ENCODE measurements around the gene TRIM46. TPM values are rescaled to one million over a fixed set of nuclear protein-coding genes. Genes with fewer than 3 reads are reported as not detected.
"Not testable (repeated sequence)": the region's sequence is repeated elsewhere in the genome, so short reads cannot be mapped to it uniquely, and the experiment has no call there.

Gene TRIM46
- total RNA-seq, 6 donors from 2014 or later = 0.30 to 0.64 (median 0.57) TPM; not detected in 3

DNA sequence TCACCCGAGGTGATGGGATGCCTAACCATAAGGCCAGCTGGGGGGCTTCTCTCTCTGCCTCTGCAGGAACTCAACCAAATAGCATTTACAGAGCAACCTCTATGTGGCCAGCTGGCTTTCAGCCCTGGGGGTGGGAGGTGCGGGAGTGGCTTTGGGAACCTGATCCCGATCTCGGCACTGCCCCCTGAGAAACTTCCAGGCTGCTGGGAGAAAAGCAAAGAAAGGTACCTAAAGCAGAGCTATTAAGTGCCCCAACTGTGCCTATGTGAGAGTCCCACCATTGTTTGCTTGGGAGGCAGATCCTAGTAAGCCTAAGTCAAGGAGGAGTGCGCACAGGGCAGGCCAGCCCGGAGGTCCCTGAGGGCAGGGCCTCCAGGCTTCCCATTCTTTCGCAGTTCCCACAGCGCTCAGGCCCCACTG, 7.6 kb upstream of the TRIM46 start:
- ATAC-seq (ENCODE audit: low FRiP score in 2 of 2) (peak in 1 of 2 donors; percentile 2), DNase-seq (no peak)
- peaks cover 0 to 25% (median 14%) of the 10 kb centered on the region in 4 donors for H3K36me3 ChIP-seq
- H3K27ac ChIP-seq = peak overlapping the region; percentile 43 to 87 (median 66)
- TF ChIP-seq, protein P1, sequence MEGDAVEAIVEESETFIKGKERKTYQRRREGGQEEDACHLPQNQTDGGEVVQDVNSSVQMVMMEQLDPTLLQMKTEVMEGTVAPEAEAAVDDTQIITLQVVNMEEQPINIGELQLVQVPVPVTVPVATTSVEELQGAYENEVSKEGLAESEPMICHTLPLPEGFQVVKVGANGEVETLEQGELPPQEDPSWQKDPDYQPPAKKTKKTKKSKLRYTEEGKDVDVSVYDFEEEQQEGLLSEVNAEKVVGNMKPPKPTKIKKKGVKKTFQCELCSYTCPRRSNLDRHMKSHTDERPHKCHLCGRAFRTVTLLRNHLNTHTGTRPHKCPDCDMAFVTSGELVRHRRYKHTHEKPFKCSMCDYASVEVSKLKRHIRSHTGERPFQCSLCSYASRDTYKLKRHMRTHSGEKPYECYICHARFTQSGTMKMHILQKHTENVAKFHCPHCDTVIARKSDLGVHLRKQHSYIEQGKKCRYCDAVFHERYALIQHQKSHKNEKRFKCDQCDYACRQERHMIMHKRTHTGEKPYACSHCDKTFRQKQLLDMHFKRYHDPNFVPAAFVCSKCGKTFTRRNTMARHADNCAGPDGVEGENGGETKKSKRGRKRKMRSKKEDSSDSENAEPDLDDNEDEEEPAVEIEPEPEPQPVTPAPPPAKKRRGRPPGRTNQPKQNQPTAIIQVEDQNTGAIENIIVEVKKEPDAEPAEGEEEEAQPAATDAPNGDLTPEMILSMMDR (IDR thresholded peaks at IDR 0.05) = no peak
- 56 to 62% methylated on average over 6 to 8 of the region's 8 CpGs for WGBS, 2 donors
- no peak overlapping the region for H3K4me3 ChIP-seq
- H3K27me3 ChIP-seq = no peaks in the 10 kb centered on the region
- no peaks in the 10 kb centered on the region for H3K9me3 ChIP-seq
- peaks cover 18 to 26% (median 21%) of the 10 kb centered on the region in 4 donors for H3K4me1 ChIP-seq

DNA sequence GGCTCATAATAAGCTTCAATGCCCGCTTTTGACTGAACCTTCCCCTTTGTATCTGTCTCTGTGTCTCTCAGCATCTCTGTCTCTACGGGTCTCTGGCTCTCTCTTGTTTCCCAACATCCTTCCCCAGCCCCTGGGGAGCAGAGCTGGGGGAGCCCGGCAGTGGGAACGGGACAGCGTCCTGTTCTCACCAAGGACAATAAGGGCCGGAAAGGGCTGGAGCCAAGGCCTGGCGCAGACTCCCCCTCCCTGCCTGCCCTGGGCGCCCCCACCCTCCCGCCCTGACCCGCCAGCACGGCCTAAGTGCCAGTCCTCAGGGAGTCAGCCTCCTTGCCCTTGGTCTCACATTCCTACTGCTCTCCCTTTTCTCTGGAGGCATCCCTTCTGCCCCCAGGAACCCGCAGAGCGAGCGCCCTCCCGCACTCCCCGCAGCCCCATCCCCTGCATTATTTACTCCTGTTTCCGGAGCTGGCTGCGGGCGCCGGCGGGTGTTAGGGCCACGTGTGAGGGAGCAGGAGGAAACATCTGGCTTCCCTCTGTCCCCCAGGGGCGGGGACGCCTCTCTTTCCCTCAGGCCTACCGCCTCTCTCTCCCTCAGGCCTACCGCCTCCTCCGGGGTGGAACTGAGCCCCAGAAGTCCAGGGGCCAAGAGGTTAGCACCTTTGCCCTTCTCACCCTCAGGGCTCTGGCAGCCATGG, 7.0 kb upstream of the TRIM46 start:
- H3K4me3 ChIP-seq = peak overlapping the region in 1 of 4 donors; percentile 19
- H3K27ac ChIP-seq = peak overlapping the region; percentile 43 to 87 (median 66)
- peak; percentile 48 to 64 for ATAC-seq (ENCODE audit: low FRiP score in 2 of 2)
- TF ChIP-seq EP300 (IDR thresholded peaks at IDR 0.05) = no peak
- TF ChIP-seq, protein P1 (IDR thresholded peaks at IDR 0.05) = no peak
- peak; percentile 27 to 60 for TF ChIP-seq POLR2AphosphoS5 (IDR thresholded peaks at IDR 0.05)
- no peak for TF ChIP-seq POLR2A (IDR thresholded peaks at IDR 0.05)
- peaks cover 18 to 26% (median 21%) of the 10 kb centered on the region in 4 donors for H3K4me1 ChIP-seq
- peaks cover 0 to 25% (median 14%) of the 10 kb centered on the region in 4 donors for H3K36me3 ChIP-seq
- H3K9me3 ChIP-seq = no peaks in the 10 kb centered on the region
- DNase-seq = peak in 1 of 2 donors; percentile 86
- WGBS, 2 donors = 19 to 22% methylated on average over 22 to 24 of the region's 27 CpGs
- H3K27me3 ChIP-seq = no peaks in the 10 kb centered on the region

DNA sequence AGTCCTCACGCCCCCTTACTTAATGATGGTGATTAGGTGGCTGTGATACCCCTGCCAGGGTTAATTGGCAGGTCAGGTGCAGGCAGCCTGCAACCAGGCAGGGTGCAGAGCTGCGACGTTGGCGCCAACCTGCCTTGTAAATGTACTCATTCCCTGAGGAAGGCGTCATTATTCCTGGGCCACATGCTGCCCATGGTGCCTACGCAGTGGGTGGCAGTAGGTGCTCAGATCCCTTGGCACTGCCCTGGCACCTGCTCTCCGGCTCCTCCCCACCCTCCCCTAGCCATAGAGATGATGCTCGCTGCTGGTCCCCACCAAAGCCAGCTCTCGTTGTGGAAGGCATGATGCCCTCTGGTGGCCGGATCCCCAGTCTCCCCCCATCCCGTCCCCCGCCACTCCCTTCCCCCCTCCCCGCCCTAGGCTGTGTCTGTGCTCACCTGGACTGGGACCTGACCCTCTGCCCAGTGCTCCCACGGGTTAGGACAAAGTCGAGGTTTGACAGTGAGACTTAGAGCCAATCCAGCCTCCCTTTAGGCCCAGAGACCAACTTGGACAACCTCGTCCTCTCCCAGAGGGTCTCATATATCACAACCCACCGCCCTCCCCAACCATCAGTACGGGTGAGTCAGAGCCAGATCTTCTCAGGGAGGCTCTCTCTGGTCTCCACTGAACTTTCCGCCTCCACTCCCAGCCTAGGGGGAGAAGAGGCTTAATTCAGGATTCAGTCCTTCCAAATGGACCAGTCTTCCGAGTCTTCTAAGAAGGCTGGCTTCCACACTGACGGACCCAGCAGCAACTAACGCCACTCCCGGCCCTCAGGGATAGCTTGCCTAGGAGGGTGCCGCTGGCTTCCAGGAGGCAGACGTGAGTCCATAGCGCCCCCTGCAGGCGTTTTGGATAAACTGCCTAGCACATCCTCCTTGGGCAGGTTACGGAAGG, 6.2 kb upstream of the TRIM46 start:
- ATAC-seq (ENCODE audit: low FRiP score in 2 of 2) = peak; percentile 89 to 91
- TF ChIP-seq, protein P1 (IDR thresholded peaks at IDR 0.05) = peak; percentile 86 to 94 (median 90)
- TF ChIP-seq POLR2AphosphoS5 (IDR thresholded peaks at IDR 0.05) = no peak
- H3K27me3 ChIP-seq = no peaks in the 10 kb centered on the region
- peak; percentile 50 to 93 for DNase-seq
- H3K4me3 ChIP-seq = peak overlapping the region in 2 of 4 donors; percentile 12 to 19
- WGBS, 2 donors = 7% methylated on average over 9 to 25 of the region's 28 CpGs
- no peaks in the 10 kb centered on the region for H3K9me3 ChIP-seq
- peaks cover 0 to 25% (median 14%) of the 10 kb centered on the region in 4 donors for H3K36me3 ChIP-seq
- H3K4me1 ChIP-seq = peaks cover 24 to 32% (median 26%) of the 10 kb centered on the region in 4 donors
- H3K27ac ChIP-seq = peak overlapping the region; percentile 43 to 87 (median 66)

DNA sequence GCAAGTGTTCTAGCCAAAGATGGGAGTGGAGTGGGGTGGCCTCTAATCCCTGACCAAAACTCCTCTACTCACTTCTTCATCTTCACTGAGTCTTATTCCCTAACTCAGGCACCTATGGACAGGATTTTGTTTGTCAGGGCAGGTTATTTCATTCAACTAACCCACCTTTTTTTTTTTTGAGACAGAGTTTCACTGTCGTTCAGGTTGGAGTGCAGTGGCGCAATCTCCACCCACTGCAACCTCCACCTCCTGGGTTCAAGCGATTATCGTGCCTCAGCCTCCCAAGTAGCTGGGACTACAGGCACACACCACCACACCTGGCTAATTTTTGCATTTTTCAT, 5.6 kb upstream of the TRIM46 start:
- DNase-seq; H3K9me3 ChIP-seq; H3K4me3 ChIP-seq; ATAC-seq (ENCODE audit: low FRiP score in 2 of 2); H3K27ac ChIP-seq; H3K27me3 ChIP-seq: not testable (repeated sequence)
- H3K4me1 ChIP-seq = peaks cover 27 to 32% (median 29%) of the 10 kb centered on the region in 4 donors
- peaks cover 0 to 25% (median 14%) of the 10 kb centered on the region in 4 donors for H3K36me3 ChIP-seq
- WGBS, 2 donors = 34 to 47% methylated on average over 4 of the region's 4 CpGs

DNA sequence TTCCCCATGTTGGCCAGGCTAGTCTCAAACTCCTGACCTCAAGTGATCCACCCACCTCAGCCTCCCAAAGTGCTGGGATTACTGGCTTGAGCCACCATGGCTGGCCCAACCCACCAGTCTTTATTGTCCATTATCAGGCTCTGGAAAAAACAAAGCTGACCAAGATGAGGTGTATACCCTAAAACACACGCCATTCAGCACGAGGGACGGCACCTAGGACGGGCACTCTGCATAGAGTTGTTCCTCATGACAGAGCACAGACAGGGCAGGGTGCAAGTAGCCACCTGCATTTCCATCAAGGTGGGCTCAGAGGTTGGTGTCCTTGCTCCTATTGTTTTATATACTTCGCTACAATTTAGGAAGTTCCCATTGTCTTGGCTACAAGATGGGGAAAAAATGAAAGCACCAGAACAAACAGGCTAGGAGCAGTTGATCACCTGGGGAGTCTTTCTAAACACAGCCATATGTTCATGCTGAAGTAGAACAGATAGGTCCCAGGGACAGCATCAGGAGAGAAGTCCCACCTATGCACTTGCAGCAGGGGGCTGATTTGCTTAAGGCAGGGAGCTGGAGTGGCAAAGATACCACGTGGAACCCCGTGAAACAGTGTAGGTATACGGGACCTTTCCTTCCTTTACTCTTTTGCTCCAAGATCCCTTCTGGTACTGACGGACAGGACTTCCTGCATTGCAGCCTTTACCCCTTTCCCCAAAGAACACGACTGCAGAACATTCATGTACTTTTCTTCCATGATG, 5.0 kb upstream of the TRIM46 start:
- Histone ChIP-seq H3K9me3 (no peaks in the 10 kb centered on the region), H3K36me3 (peaks cover 0 to 25% (median 14%) of the 10 kb centered on the region in 4 donors), H3K4me3 (no peak overlapping the region), H3K27ac (no peak overlapping the region), H3K27me3 (peaks cover 0 to 2% (median 0%) of the 10 kb centered on the region in 4 donors), H3K4me1 (peaks cover 32 to 36% (median 34%) of the 10 kb centered on the region in 4 donors)
- 89 to 92% methylated on average over 10 of the region's 10 CpGs for WGBS, 2 donors
- DNase-seq (no peak), ATAC-seq (ENCODE audit: low FRiP score in 2 of 2) (no peak)
- TF ChIP-seq POLR2A (IDR thresholded peaks at IDR 0.05) = no peak
- TF ChIP-seq, protein P1 (IDR thresholded peaks at IDR 0.05) = no peak
- TF ChIP-seq EP300 (IDR thresholded peaks at IDR 0.05) = no peak
- no peak for TF ChIP-seq POLR2AphosphoS5 (IDR thresholded peaks at IDR 0.05)
